Choroid plexus epithelial cell (primary cell): ENCODE measurements around the gene ANOS1.

Source experiments
- DNase-seq: peaks from one replicate; pipeline ENCODE4 v3.0.0-alpha.2; 2010; ENCODE audit warnings: low read depth
- H3K4me3 ChIP-seq: 2 replicates; pipeline ENCODE4 v1.5.1; 2011; ENCODE audit warnings: low read depth, mild to moderate bottlenecking, control low read depth, low read length, moderate library complexity
- CTCF ChIP-seq: conservative IDR thresholded peaks from 2 replicates; pipeline ENCODE4 v1.5.1; 2011; ENCODE audit warnings: low read depth, mild to moderate bottlenecking, control low read depth, inconsistent platforms, low read length, moderate library complexity

The ANOS1 gene

GRCh38 chrX:8635812-8636211 is 96.1 kb downstream of the ANOS1 start:
- H3K4me3 ChIP-seq = no peak overlapping the region
- DNase-seq = no peak
- no peak for TF ChIP-seq CTCF

- H3K4me3 ChIP-seq = no peak overlapping the region
- no peak for DNase-seq
- TF ChIP-seq CTCF = no peak
Observed at GRCh38 chrX:8632924-8633323, 99.0 kb downstream of the ANOS1 start.

GRCh38 chrX:8629871-8630270 is 102.1 kb downstream of the ANOS1 start:
- peak; percentile 4 for DNase-seq
- TF ChIP-seq CTCF = no peak
- no peak overlapping the region for H3K4me3 ChIP-seq

GRCh38 chrX:8627796-8628195 is 104.1 kb downstream of the ANOS1 start:
- no peak overlapping the region for H3K4me3 ChIP-seq
- TF ChIP-seq CTCF = no peak
- no peak for DNase-seq

- H3K4me3 ChIP-seq = no peak overlapping the region
- peak; percentile 20 for DNase-seq
- no peak for TF ChIP-seq CTCF
Observed at GRCh38 chrX:8607326-8607725, 124.6 kb downstream of the ANOS1 start.

- DNase-seq = no peak
- no peak for TF ChIP-seq CTCF
- H3K4me3 ChIP-seq = no peak overlapping the region
Observed at GRCh38 chrX:8604131-8604530, 127.8 kb downstream of the ANOS1 start.

GRCh38 chrX:8591501-8591900 is 140.4 kb downstream of the ANOS1 start:
- no peak for DNase-seq
- TF ChIP-seq CTCF = no peak
- H3K4me3 ChIP-seq = no peak overlapping the region
